IPS-15b (cell line): ENCODE data around the gene NUDT16L1.
A peak's percentile ranks its signal among the peaks of the same experiment; 100 is the strongest.

ENCODE experiments used
- H3K27me3 ChIP-seq: one replicate; pipeline ENCODE4 v1.6.1; 2013; ENCODE audit warnings: low read length; ENCODE audit not compliant: control insufficient read depth, insufficient read depth
- H3K36me3 ChIP-seq: one replicate; pipeline ENCODE4 v1.6.1; 2013; ENCODE audit warnings: low read length; ENCODE audit not compliant: control insufficient read depth, insufficient read depth
- H3K4me1 ChIP-seq: one replicate; pipeline ENCODE4 v1.6.1; 2013; ENCODE audit warnings: mild to moderate bottlenecking, low read length; ENCODE audit not compliant: control insufficient read depth, insufficient read depth
- H3K4me3 ChIP-seq: one replicate; pipeline ENCODE4 v1.5.1; 2013; ENCODE audit warnings: low read depth, low read length
- H3K9ac ChIP-seq: one replicate; pipeline ENCODE4 v1.6.1; 2013; ENCODE audit warnings: low read depth, mild to moderate bottlenecking, low read length
- H3K9me3 ChIP-seq: one replicate; pipeline ENCODE4 v1.6.1; 2013; ENCODE audit warnings: mild to moderate bottlenecking, low read length; ENCODE audit not compliant: control insufficient read depth, insufficient read depth

NUDT16L1 gene

GRCh38 chr16:4694642-4695451 lies 1.5 kb downstream of the NUDT16L1 start:
- Histone ChIP-seq H3K36me3 (peaks cover 51% of the 10 kb centered on the region), H3K9ac (no peak overlapping the region), H3K27me3 (no peaks in the 10 kb centered on the region), H3K4me1 (peaks cover 4% of the 10 kb centered on the region), H3K4me3 (peak overlapping the region; percentile 37), H3K9me3 (no peaks in the 10 kb centered on the region)

GRCh38 chr16:4695473-4696171 lies 2.3 kb downstream of the NUDT16L1 start:
- Histone ChIP-seq H3K36me3 (peaks cover 53% of the 10 kb centered on the region), H3K4me1 (peaks cover 4% of the 10 kb centered on the region)

GRCh38 chr16:4696172-4696904 lies 3.0 kb downstream of the NUDT16L1 start:
- no peak overlapping the region for H3K9ac ChIP-seq

More at GRCh38 chr16:4695473-4696171, 2.3 kb downstream of the NUDT16L1 start:
- no peaks in the 10 kb centered on the region for H3K27me3 ChIP-seq
- no peaks in the 10 kb centered on the region for H3K9me3 ChIP-seq
- no peak overlapping the region for H3K9ac ChIP-seq
- H3K4me3 ChIP-seq = no peak overlapping the region

GRCh38 chr16:4696905-4697847 lies 3.8 kb downstream of the NUDT16L1 start:
- H3K9ac ChIP-seq = no peak overlapping the region
- H3K36me3 ChIP-seq = peaks cover 68% of the 10 kb centered on the region

More at GRCh38 chr16:4696172-4696904, 3.0 kb downstream of the NUDT16L1 start:
- H3K4me3 ChIP-seq = no peak overlapping the region
- no peaks in the 10 kb centered on the region for H3K9me3 ChIP-seq
- H3K27me3 ChIP-seq = no peaks in the 10 kb centered on the region
- H3K36me3 ChIP-seq = peaks cover 60% of the 10 kb centered on the region
- H3K4me1 ChIP-seq = peaks cover 4% of the 10 kb centered on the region

GRCh38 chr16:4697848-4698291 lies 4.5 kb downstream of the NUDT16L1 start:
- H3K9ac ChIP-seq = no peak overlapping the region
- peaks cover 72% of the 10 kb centered on the region for H3K36me3 ChIP-seq
- no peaks in the 10 kb centered on the region for H3K4me1 ChIP-seq
- no peaks in the 10 kb centered on the region for H3K27me3 ChIP-seq
- H3K4me3 ChIP-seq = no peak overlapping the region
- H3K9me3 ChIP-seq = no peaks in the 10 kb centered on the region

More at GRCh38 chr16:4696905-4697847, 3.8 kb downstream of the NUDT16L1 start:
- peaks cover 4% of the 10 kb centered on the region for H3K4me1 ChIP-seq
- H3K9me3 ChIP-seq = no peaks in the 10 kb centered on the region
- H3K27me3 ChIP-seq = no peaks in the 10 kb centered on the region
- no peak overlapping the region for H3K4me3 ChIP-seq

- no peaks in the 10 kb centered on the region for H3K9me3 ChIP-seq
- no peak overlapping the region for H3K9ac ChIP-seq
- H3K4me3 ChIP-seq = no peak overlapping the region
- peaks cover 72% of the 10 kb centered on the region for H3K36me3 ChIP-seq
- no peaks in the 10 kb centered on the region for H3K4me1 ChIP-seq
- no peaks in the 10 kb centered on the region for H3K27me3 ChIP-seq
These were observed 5.1 kb downstream of the NUDT16L1 start for GRCh38 chr16:4698321-4699045.

- Histone ChIP-seq H3K4me3 (no peak overlapping the region), H3K4me1 (no peaks in the 10 kb centered on the region), H3K9ac (no peak overlapping the region), H3K36me3 (peaks cover 72% of the 10 kb centered on the region), H3K9me3 (no peaks in the 10 kb centered on the region), H3K27me3 (no peaks in the 10 kb centered on the region)
These were observed 5.7 kb downstream of the NUDT16L1 start for GRCh38 chr16:4699046-4699556.

GRCh38 chr16:4700380-4700996 lies 7.1 kb downstream of the NUDT16L1 start:
- Histone ChIP-seq H3K4me3 (no peak overlapping the region), H3K9me3 (no peaks in the 10 kb centered on the region), H3K4me1 (no peaks in the 10 kb centered on the region), H3K27me3 (no peaks in the 10 kb centered on the region), H3K9ac (no peak overlapping the region), H3K36me3 (peaks cover 73% of the 10 kb centered on the region)

- Histone ChIP-seq H3K4me1 (no peaks in the 10 kb centered on the region), H3K9ac (no peak overlapping the region), H3K36me3 (peaks cover 68% of the 10 kb centered on the region)
These were observed 7.8 kb downstream of the NUDT16L1 start for GRCh38 chr16:4700997-4701743.

More at GRCh38 chr16:4700997-4701743, 7.8 kb downstream of the NUDT16L1 start:
- Histone ChIP-seq H3K9me3 (no peaks in the 10 kb centered on the region), H3K27me3 (no peaks in the 10 kb centered on the region), H3K4me3 (no peak overlapping the region)
